Measurements from ENCODE around the gene LUC7L. TPM values are rescaled to one million over a fixed set of nuclear protein-coding genes. Genes with fewer than 3 reads are reported as not detected.

LUC7L gene
- total RNA-seq, 1 experiment from 2014 or later, result 79.3 TPM

DNA sequence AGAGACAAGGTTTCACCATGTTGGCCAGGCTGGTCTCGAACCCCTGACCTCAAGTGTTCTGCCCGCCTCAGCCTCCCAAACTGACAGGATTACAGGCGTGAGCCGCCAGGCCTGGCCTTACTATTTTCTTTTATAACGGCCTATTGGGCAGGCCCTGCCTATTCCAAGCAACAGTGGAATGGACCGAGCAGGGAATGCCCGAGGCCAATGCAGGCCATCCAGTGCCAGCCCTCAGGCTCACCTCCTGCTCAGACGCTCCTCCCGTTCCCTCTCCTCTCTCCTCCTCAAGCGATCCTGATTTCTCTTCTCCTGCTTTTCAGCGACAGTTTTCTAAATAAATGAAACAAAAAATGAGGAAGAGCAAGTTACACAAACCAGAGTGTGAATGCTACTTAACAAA, 36.6 kb downstream of the LUC7L start:
- peaks cover 96% of the 10 kb centered on the region for H3K36me3 Mint-ChIP-seq (ENCODE audit: insufficient read depth, unreplicated experiment)
- no TSS peak for BruUV-seq (replicated peaks)
- no peaks in the 10 kb centered on the region for H3K9me3 Mint-ChIP-seq (ENCODE audit: low read depth, unreplicated experiment)
- no peak overlapping the region for H3K27ac Mint-ChIP-seq (ENCODE audit: unreplicated experiment)
- H3K4me1 Mint-ChIP-seq (ENCODE audit: low read depth, unreplicated experiment), result no peaks in the 10 kb centered on the region
- H3K27me3 Mint-ChIP-seq (ENCODE audit: unreplicated experiment), result no peaks in the 10 kb centered on the region
- no peak overlapping the region for H3K4me3 Mint-ChIP-seq (ENCODE audit: low read depth, unreplicated experiment)
- TF ChIP-seq, protein P1, sequence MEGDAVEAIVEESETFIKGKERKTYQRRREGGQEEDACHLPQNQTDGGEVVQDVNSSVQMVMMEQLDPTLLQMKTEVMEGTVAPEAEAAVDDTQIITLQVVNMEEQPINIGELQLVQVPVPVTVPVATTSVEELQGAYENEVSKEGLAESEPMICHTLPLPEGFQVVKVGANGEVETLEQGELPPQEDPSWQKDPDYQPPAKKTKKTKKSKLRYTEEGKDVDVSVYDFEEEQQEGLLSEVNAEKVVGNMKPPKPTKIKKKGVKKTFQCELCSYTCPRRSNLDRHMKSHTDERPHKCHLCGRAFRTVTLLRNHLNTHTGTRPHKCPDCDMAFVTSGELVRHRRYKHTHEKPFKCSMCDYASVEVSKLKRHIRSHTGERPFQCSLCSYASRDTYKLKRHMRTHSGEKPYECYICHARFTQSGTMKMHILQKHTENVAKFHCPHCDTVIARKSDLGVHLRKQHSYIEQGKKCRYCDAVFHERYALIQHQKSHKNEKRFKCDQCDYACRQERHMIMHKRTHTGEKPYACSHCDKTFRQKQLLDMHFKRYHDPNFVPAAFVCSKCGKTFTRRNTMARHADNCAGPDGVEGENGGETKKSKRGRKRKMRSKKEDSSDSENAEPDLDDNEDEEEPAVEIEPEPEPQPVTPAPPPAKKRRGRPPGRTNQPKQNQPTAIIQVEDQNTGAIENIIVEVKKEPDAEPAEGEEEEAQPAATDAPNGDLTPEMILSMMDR (IDR thresholded peaks at IDR 0.05; ENCODE audit: unreplicated experiment), result no peak
- CTCF ChIA-PET, result interaction anchor here (1.0 kb wide), 1 partner anchor 160 kb away, joined by 9 read pairs; the partner anchor contains the start of gene AXIN1
- DNase-seq, result no peak
- intact Hi-C loops (cut with micrococcal nuclease; ENCODE audit: unreplicated experiment), result no loop called here

DNA sequence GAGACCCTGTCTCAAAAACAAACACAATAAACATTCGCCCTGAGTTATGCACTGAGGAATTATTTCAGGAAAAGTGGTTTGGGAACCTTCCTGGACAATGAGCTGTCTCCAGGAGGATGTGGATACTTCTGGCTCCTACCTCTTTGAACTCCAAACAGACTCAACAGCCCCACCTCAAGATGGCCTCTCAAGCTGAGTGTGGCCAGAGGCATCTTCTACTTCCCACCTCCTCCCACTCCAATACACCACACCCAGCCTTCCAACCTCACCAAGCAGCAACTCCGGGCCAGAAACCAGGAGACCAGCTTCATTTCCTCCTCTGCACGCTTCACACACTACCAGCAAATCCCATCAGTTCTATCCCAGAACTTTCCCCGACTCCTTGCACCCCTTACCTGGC, 37.4 kb downstream of the LUC7L start:
- H3K36me3 Mint-ChIP-seq (ENCODE audit: insufficient read depth, unreplicated experiment), result peaks cover 96% of the 10 kb centered on the region
- TF ChIP-seq, protein P1 (IDR thresholded peaks at IDR 0.05; ENCODE audit: unreplicated experiment), result no peak
- no TSS peak for BruUV-seq (replicated peaks)
- H3K4me3 Mint-ChIP-seq (ENCODE audit: low read depth, unreplicated experiment), result no peak overlapping the region
- H3K27me3 Mint-ChIP-seq (ENCODE audit: unreplicated experiment), result no peaks in the 10 kb centered on the region
- no peak overlapping the region for H3K27ac Mint-ChIP-seq (ENCODE audit: unreplicated experiment)
- H3K4me1 Mint-ChIP-seq (ENCODE audit: low read depth, unreplicated experiment), result no peaks in the 10 kb centered on the region
- no peak for DNase-seq
- intact Hi-C loops (cut with micrococcal nuclease; ENCODE audit: unreplicated experiment), result no loop called here
- H3K9me3 Mint-ChIP-seq (ENCODE audit: low read depth, unreplicated experiment), result no peaks in the 10 kb centered on the region
- CTCF ChIA-PET, result interaction anchor here (1.0 kb wide), 1 partner anchor 161 kb away, joined by 9 read pairs; the partner anchor contains the start of gene AXIN1

DNA sequence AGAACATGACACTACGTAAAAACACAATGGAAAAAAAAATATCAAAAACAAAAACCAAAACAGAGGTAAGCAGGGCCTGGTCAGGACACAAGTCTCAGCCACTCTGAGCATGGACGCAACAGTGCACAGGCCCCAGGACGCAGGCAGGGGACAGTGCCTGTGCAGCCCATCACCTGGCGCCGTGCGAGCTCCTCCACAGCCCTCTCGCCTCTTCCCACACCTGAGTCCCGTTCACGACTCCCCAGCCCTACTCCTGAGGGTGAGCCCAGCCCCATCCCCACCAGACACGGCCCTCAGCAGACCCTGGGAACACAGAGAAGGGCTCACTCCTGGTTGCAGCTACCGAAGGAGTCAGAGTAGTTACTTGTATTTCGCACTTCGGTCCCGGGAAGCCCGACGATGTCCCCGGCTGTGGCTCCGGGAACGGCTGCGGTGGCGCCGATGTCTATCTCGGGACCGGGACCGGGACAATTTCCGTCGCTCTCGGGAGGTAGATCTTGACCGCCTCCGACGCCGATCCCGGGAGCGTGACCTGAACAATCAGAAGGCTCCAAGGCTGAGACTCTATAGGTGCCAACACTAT, 39.6 kb downstream of the LUC7L start:
- no peaks in the 10 kb centered on the region for H3K27me3 Mint-ChIP-seq (ENCODE audit: unreplicated experiment)
- TF ChIP-seq, protein P1 (IDR thresholded peaks at IDR 0.05; ENCODE audit: unreplicated experiment), result no peak
- DNase-seq, result no peak
- no peak overlapping the region for H3K4me3 Mint-ChIP-seq (ENCODE audit: low read depth, unreplicated experiment)
- H3K36me3 Mint-ChIP-seq (ENCODE audit: insufficient read depth, unreplicated experiment), result peaks cover 87% of the 10 kb centered on the region
- TSS peak; percentile 49 for BruUV-seq (replicated peaks)
- intact Hi-C loops (cut with micrococcal nuclease; ENCODE audit: unreplicated experiment), result no loop called here
- no peaks in the 10 kb centered on the region for H3K4me1 Mint-ChIP-seq (ENCODE audit: low read depth, unreplicated experiment)
- H3K27ac Mint-ChIP-seq (ENCODE audit: unreplicated experiment), result no peak overlapping the region
- CTCF ChIA-PET, result no interaction called here
- H3K9me3 Mint-ChIP-seq (ENCODE audit: low read depth, unreplicated experiment), result no peaks in the 10 kb centered on the region

DNA sequence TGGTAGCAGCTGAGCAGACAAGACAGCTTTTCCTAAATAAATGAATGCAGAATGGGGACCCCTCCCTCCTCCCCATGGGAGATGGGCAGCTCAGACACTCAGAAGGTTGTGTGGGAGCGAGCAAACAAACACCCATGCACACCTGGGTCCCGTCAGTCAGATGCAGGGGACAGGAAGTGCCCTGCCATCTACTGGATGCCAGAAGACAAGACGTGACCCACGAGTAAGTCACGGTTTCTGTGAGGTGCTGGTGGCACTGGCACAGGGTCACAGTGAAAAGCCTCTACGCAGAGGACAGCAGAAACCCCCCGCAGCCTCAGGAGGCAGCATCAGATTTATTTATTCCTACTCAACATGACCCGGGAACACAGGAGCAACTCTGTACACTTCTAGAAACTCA, 40.6 kb downstream of the LUC7L start:
- Mint-ChIP-seq H3K36me3 (ENCODE audit: insufficient read depth, unreplicated experiment) (peaks cover 78% of the 10 kb centered on the region), H3K27ac (ENCODE audit: unreplicated experiment) (no peak overlapping the region), H3K4me1 (ENCODE audit: low read depth, unreplicated experiment) (no peaks in the 10 kb centered on the region), H3K27me3 (ENCODE audit: unreplicated experiment) (no peaks in the 10 kb centered on the region), H3K4me3 (ENCODE audit: low read depth, unreplicated experiment) (no peak overlapping the region), H3K9me3 (ENCODE audit: low read depth, unreplicated experiment) (no peaks in the 10 kb centered on the region)
- BruUV-seq (replicated peaks), result no TSS peak
- TF ChIP-seq, protein P1 (IDR thresholded peaks at IDR 0.05; ENCODE audit: unreplicated experiment), result no peak
- DNase-seq, result no peak
- CTCF ChIA-PET, result no interaction called here
- intact Hi-C loops (cut with micrococcal nuclease; ENCODE audit: unreplicated experiment), result no loop called here

Data from Calu3 (cell line).